Right kidney (tissue), 1 donor: ENCODE data around the gene GPA33.
"Not testable (repeated sequence)": the region's sequence is repeated elsewhere in the genome, so short reads cannot be mapped to it uniquely, and the experiment has no call there.

ENCODE experiments used
- DNase-seq: peaks from one replicate; pipeline ENCODE4 v3.0.0-alpha.2; 2016

The GPA33 gene

DNA sequence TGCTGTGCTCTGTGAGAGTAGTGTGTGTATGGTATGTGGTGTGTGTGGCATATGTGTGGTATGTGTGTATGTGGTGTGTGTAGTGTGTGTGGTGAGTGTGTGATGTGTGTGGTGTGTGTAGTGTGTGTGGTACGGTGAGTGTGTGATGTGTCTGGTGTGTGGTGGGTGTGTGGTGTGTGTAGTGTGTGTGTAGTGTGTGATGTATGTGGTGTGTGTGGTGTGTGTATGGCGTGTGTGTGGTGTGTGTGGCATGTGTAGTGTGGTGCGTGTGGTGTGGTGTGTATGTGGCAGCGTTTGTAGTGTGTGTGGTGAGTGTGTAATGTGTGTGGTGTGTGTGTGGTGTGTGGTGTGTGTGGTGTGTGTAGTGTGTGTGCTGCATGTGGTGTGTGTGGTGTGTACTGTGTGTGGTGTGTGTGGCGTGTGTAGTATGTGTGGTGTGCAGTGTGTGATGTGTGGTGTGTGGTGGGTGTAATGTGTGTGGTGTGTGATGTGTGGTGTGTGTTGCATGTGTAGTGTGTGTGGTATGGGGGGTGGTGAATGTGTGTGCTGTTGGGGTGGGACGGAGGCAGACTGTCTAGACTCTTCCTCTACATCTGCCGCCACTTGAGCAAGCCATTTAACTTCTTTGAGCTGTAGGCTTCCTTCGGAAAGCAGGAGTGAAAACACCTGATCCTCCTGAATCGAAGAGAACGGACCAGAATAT, 33.5 kb downstream of the GPA33 start:
- peak; percentile 51 for DNase-seq

DNA sequence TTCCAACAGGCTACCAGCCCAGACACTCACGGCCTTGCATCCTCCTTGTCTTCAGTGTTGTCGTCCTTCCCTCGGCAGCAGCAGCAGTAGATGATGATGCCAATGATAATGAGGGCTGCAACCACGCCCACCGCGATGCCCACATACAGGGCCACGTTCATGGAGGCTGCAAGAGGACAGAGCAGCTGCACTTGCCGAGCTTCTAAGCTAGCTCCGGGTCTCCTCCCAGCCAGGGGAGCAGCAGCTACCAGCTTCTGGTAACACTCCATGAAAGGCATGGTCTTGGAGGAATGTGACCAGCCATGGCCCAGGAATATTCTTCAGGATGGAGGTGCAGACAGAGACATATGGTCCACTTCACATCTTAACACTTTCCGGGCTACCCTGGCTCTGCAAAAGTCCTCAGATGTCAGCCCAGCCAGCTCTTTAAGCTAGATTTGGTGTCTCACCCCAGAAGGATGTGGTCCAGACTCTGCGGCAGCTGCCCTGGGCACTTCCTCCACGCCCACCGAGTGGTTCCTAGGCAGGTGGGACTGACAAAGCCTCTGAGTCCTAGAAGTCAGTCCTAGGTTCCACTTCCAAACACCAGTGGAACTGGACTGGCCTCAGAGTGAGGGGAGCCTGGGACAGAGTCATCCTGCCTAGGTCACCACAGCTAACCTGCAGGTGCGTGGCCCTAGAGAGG, 35.1 kb downstream of the GPA33 start:
- no peak for DNase-seq

DNA sequence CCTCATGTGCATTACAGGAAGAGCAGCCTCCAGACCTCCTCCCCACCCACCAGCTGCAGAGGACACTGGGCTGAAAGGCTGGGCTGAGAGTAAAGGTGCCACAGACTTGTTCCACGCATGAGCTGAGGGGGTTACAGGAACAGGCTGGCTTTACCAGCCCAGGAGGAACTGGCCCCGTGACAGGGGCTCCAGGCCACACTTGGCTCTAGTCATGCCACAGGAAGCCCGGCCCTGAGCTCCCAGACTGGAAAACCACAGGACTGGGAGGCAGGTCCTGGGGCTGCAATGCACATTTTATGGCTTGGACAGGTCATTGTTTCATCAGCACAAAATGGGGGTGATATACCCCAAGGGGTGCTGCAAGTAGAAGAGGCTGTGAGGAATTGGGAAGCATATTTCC, 35.6 kb downstream of the GPA33 start:
- DNase-seq = no peak

DNA sequence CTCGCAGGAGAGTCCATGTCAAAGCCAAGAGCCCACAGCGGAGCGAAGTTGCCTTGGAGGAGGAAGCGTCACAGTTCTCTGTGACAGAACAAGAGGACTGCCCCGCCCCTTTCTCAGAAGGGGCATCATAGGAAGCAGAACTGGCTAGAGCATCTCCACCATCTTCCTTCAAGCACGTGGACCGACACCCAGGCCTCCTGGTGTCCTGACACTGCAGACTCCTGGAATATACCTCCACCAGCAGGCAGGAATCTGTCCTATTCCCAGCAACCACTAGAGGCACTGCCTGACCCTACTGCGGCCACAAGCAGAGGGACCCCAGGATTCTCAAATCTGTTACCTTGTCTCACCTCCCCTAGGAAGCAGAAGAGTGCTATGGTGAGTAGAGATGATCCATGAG, 37.8 kb downstream of the GPA33 start:
- DNase-seq = no peak

DNA sequence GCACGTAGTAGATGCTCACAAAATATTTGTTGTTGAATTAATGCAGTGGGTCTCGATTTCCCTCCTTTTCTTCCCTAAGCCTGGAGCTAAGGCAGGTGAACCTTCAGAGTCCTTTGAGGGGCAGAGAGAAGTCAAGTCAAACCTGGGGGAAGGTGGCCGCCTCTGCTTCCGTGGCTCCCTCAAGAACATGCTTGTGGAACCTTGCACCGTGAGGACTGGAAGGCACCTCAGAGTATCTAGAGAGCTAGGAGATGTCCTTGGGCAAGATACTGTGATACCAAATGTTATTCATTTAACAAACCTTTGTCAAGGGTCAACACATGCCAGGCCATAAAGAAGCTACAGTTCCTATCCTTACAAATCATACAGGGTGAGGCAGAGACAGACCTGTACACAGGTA, 38.3 kb downstream of the GPA33 start:
- no peak for DNase-seq

DNA sequence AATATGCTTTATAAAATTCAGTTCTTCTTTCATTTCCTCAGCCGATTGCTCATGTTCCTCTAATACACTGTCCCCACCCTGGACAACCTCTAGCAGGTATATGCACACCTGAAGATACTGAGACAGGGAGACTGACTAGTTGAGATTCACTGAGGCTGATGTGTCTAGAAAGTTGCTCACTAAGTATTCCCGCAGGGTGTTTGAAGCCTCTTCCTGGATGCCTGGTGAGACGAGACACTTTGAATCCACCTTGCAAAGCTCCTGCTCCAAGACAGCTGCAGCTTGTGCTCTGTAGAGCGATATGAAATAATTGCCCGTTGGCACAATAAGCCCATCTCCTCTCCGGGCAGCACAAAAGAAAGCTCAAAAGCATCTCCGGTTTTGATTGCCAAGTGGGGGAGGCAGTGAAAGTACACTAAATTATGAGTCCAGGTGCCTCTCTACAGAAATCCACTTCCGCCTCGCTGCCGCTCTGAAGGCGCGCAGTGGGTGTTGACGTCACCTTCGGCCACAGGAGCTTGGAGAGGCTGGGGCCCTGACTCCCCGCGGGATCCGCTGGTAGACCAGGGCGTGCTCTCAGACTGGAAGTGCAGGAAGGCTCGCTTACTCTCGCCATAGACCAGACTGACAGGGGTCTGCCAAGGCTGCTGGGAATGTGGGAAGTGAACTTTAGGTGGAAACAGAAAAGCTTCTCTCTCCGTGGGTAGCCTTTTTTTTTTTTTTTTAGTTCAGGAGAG, 46.3 kb downstream of the GPA33 start:
- DNase-seq = peak; percentile 74

DNA sequence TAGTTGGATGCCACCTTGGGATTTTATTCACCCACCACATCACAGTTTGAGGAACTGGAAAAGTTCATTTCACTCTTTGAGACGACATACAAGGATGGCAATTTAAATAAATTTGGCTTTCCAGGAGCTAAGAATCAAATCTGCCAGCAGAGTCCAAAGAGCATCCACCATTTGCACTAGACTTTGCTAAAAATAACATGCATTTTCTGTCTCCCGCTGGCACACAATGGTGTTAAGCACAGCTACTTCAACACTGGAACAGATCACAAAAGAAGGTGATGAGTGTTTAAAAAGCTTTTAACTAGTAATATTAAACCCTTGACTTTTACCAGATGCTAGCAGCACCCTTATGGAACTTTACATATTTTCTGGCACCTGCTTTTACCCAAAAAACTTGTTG, 56.5 kb downstream of the GPA33 start:
- no peak for DNase-seq

DNA sequence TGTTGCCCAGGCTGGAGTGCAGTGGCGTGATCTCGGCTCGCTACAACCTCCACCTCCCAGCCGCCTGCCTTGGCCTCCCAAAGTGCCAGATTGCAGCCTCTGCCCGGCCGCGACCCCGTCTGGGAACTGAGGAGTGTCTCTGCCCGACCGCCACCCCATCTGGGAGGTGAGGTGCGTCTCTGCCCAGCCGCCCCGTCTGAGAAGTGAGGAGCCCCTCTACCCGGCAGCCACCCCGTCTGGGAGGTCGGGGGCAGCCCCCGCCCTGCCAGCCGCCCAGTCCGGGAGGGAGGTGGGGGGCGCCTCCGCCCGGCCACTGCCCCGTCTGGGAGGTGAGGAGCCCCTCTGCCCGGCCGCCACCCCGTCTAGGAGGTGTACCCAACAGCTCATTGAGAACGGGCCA, 60.6 kb downstream of the GPA33 start:
- DNase-seq = not testable (repeated sequence)

DNA sequence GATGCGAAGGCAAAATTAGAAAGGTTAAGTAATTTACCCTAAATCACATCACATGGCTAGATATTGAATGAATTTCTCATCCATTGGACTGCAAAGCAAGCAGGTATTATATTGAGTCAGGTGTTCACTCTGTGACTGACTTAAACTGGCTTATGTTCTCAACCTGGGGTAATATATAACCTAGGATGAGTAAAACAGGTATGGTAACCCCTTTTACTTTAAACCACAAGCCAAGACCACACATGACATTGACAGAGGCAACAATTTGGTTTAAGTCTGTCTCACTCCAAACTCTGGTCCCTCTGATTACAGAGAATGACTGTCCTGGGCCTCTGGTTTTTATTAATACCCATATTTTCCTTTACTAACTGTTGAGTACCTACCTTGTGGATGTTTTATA, 67.8 kb downstream of the GPA33 start:
- DNase-seq = no peak

DNA sequence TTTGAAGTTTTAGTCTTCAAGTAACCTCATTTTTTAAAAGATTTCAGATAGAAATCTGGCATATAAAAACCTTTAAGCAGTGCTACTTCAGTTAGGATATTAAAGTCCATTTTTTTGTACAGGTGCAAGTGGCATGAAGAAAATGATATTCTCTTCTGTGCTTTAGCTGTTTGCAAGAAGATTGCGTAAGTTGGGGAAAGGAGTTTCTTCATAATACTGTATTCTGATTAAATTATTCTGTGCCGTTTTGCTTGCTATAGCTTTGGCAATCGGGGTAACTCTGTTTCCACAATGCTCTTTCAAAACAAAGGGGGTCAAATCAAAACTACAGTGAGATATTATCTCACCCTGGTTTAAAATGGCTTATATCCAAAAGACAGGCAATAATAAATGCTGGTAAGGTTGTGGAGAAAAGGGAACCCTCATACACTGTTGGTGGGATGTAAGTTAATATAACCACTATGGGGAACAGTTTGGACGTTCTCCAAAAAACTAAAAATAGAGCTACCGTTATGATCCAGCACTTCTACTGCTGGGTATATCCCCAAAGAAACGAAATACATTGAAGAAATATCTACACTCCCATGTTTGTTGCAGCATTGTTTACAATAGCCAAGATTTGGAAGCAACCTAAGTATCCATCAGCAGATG, 74.0 kb downstream of the GPA33 start:
- no peak for DNase-seq

DNA sequence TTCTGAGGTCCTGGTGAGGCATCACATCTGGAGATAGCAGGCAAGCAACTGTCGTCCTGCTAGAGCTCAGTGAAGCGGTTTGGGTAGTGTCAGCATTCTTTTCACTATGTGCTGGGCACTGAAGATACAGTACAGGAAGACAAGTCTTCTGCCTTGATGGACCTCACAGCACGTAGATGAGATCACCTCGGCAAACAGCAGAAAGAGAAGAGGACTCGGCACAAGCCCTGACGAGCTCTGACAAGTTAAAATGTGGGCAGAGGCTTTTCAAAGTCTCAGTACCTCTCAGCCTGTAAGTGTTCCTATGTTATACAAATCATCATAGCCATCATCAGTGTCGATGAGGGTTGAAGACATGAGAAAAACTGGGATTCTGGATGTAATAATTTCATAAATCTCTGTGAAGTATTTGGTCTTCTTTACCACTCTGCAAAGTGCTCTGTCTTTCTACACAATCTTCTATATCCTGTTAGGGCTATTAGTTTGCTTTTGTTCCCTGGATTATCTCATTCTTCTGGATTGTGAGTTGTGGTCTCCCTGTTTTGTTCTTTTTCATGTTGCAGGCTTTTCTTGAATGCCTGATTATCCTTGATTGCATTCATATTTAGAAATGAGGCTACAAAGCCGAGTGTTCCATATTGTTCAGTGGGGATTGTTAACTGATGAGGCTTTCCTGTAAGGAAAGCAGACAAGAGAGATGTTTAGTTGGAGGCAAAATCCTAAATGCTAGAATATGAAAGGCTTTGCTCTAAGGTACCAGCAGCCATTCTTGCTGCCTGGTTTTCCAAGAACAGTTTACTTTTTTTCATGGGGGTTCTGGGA, 76.9 kb downstream of the GPA33 start:
- peak; percentile 1 for DNase-seq

DNA sequence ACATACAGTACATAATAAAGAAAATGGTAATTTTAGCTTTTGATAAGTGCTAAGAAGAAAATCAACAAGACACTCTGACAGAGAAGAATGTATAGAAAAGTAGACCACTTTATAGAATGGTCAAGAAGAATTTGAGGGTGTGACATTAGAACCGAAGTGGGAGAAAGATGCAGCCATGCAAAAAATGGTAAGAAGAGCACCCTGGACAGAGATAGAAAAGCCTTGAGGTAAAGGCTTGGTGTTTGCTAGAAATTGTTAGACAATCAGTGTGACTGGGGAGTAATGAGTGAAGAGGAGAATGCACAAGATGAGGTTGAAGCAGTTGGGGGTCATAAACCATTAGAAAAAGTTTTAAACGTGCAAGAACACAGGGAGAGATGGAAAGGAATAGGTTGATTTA, 77.6 kb downstream of the GPA33 start:
- no peak for DNase-seq

DNA sequence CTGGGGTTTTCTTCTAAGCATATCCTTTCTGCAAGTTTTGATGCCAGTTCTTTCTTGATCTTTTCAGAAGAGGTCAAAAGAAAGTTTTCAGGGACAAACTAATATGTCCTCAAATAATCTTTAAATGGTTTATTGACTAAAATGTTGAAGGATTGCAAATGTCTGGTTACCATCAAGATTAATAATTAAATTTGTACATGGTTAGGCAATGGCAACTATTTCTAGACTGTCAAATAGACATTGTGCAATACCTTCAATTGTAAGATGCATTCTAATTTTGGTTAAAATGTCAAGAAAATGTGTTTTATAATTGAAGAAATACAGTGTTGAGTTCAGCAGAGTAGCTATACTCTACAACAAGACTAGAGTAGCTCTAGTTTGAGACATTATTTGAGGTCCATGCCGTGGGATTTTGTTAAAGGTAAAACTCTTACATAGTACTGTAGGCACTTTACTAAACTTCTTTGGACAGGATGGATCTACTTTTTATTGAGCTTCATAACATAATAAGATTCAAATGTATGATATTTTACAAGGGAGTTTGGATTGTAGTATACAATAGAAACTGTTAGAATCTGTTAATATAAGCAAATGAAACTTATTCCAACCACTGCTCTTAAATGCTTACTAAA, 78.5 kb downstream of the GPA33 start:
- no peak for DNase-seq

DNA sequence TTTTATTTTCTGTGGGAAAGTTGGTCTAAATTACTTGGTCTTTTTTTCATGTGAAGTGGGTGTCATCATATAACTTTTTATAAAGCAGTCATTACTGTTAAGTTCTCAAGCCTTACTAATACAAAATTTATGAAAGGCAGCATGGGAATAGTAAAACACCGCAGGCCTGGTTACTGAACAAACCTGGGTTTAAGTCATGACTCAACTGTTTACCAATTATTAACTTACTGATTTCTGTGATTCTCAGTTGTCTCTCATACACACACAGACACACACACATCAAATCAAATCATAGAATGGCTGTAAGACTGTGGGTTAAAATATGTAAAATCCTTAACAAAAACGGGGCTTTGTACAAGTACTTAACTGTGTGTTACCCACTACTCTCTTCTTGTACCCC, 86.5 kb downstream of the GPA33 start:
- DNase-seq = no peak
